T-helper 1 cell treated with Interleukin-12 subunit alpha and Interleukin-12 subunit beta and Interleukin-4 antibody, amounts not matched to agents 30 μg/mL and 1 μg/mL, for 36 hours (primary cell): ENCODE measurements around the gene IFRD2.
A peak's percentile ranks its signal among the peaks of the same experiment; 100 is the strongest.
"Not testable (repeated sequence)": the region's sequence is repeated elsewhere in the genome, so short reads cannot be mapped to it uniquely, and the experiment has no call there.

Source experiments
- H3K27ac Mint-ChIP-seq: one replicate; pipeline ENCODE4 v1.8.0; 2021; ENCODE audit warnings: mild to moderate bottlenecking, mixed read lengths
- H3K27me3 Mint-ChIP-seq: one replicate; pipeline ENCODE4 v1.8.0; 2021; ENCODE audit warnings: low read depth, mixed read lengths
- H3K36me3 Mint-ChIP-seq: one replicate; pipeline ENCODE4 v1.8.0; 2021; ENCODE audit warnings: low read depth, mixed read lengths
- H3K4me1 Mint-ChIP-seq: one replicate; pipeline ENCODE4 v1.8.0; 2021; ENCODE audit warnings: low read depth, mixed read lengths
- H3K4me3 Mint-ChIP-seq: one replicate; pipeline ENCODE4 v1.8.0; 2021; ENCODE audit warnings: mild to moderate bottlenecking, moderate library complexity, mixed read lengths
- H3K9me3 Mint-ChIP-seq: one replicate; pipeline ENCODE4 v1.8.0; 2021; ENCODE audit warnings: mixed read lengths

IFRD2 gene

GRCh38 chr3:50319894-50320625 lies 27.8 kb upstream of the IFRD2 start:
- Mint-ChIP-seq H3K36me3 (peaks cover 7% of the 10 kb centered on the region), H3K4me1 (peaks cover 36% of the 10 kb centered on the region), H3K9me3 (no peaks in the 10 kb centered on the region), H3K27ac (no peak overlapping the region), H3K27me3 (no peaks in the 10 kb centered on the region), H3K4me3 (peak overlapping the region; percentile 90)

- Mint-ChIP-seq H3K4me3 (no peak overlapping the region), H3K9me3 (no peaks in the 10 kb centered on the region), H3K27ac (no peak overlapping the region), H3K36me3 (peaks cover 5% of the 10 kb centered on the region), H3K4me1 (peaks cover 32% of the 10 kb centered on the region), H3K27me3 (no peaks in the 10 kb centered on the region)
These were observed 27.1 kb upstream of the IFRD2 start for GRCh38 chr3:50319181-50319893.

GRCh38 chr3:50318615-50319014 lies 26.4 kb upstream of the IFRD2 start:
- H3K4me1 Mint-ChIP-seq, result peaks cover 32% of the 10 kb centered on the region
- H3K36me3 Mint-ChIP-seq, result peaks cover 7% of the 10 kb centered on the region
- H3K4me3 Mint-ChIP-seq, result peak overlapping the region; percentile 31
- no peak overlapping the region for H3K27ac Mint-ChIP-seq
- H3K9me3 Mint-ChIP-seq, result no peaks in the 10 kb centered on the region
- no peaks in the 10 kb centered on the region for H3K27me3 Mint-ChIP-seq

- peaks cover 7% of the 10 kb centered on the region for H3K36me3 Mint-ChIP-seq
- H3K27ac Mint-ChIP-seq, result no peak overlapping the region
- no peaks in the 10 kb centered on the region for H3K27me3 Mint-ChIP-seq
- H3K9me3 Mint-ChIP-seq, result no peaks in the 10 kb centered on the region
- no peak overlapping the region for H3K4me3 Mint-ChIP-seq
- peaks cover 31% of the 10 kb centered on the region for H3K4me1 Mint-ChIP-seq
These were observed 25.9 kb upstream of the IFRD2 start for GRCh38 chr3:50318163-50318562.

GRCh38 chr3:50317300-50317699 lies 25.1 kb upstream of the IFRD2 start:
- peaks cover 7% of the 10 kb centered on the region for H3K36me3 Mint-ChIP-seq
- no peak overlapping the region for H3K27ac Mint-ChIP-seq
- peaks cover 31% of the 10 kb centered on the region for H3K4me1 Mint-ChIP-seq
- H3K27me3 Mint-ChIP-seq, result no peaks in the 10 kb centered on the region
- no peak overlapping the region for H3K4me3 Mint-ChIP-seq
- H3K9me3 Mint-ChIP-seq, result no peaks in the 10 kb centered on the region

- H3K27ac Mint-ChIP-seq, result peak overlapping the region; percentile 71
- H3K4me1 Mint-ChIP-seq, result peaks cover 31% of the 10 kb centered on the region
- H3K9me3 Mint-ChIP-seq, result no peaks in the 10 kb centered on the region
- peaks cover 7% of the 10 kb centered on the region for H3K36me3 Mint-ChIP-seq
- peak overlapping the region; percentile 10 for H3K4me3 Mint-ChIP-seq
- no peaks in the 10 kb centered on the region for H3K27me3 Mint-ChIP-seq
These were observed 24.5 kb upstream of the IFRD2 start for GRCh38 chr3:50316657-50317242.

- Mint-ChIP-seq H3K27me3 (no peaks in the 10 kb centered on the region), H3K9me3 (no peaks in the 10 kb centered on the region), H3K4me3 (no peak overlapping the region), H3K27ac (peak overlapping the region; percentile 41), H3K4me1 (peaks cover 24% of the 10 kb centered on the region), H3K36me3 (peaks cover 7% of the 10 kb centered on the region)
These were observed 22.6 kb upstream of the IFRD2 start for GRCh38 chr3:50314816-50315215.

- Mint-ChIP-seq H3K27me3 (no peaks in the 10 kb centered on the region), H3K36me3 (peaks cover 7% of the 10 kb centered on the region), H3K4me1 (peaks cover 21% of the 10 kb centered on the region), H3K9me3 (no peaks in the 10 kb centered on the region), H3K27ac (no peak overlapping the region), H3K4me3 (no peak overlapping the region)
These were observed 22.1 kb upstream of the IFRD2 start for GRCh38 chr3:50314342-50314741.

GRCh38 chr3:50312041-50312440 lies 19.8 kb upstream of the IFRD2 start:
- H3K36me3 Mint-ChIP-seq, H3K4me3 Mint-ChIP-seq, H3K9me3 Mint-ChIP-seq, H3K27me3 Mint-ChIP-seq, H3K27ac Mint-ChIP-seq: not testable (repeated sequence)
- peaks cover 13% of the 10 kb centered on the region for H3K4me1 Mint-ChIP-seq

- peaks cover 9% of the 10 kb centered on the region for H3K4me1 Mint-ChIP-seq
- H3K27me3 Mint-ChIP-seq, result no peaks in the 10 kb centered on the region
- H3K4me3 Mint-ChIP-seq, result no peak overlapping the region
- no peaks in the 10 kb centered on the region for H3K9me3 Mint-ChIP-seq
- no peak overlapping the region for H3K27ac Mint-ChIP-seq
- H3K36me3 Mint-ChIP-seq, result no peaks in the 10 kb centered on the region
These were observed 12.4 kb upstream of the IFRD2 start for GRCh38 chr3:50304601-50305000.

- H3K4me3 Mint-ChIP-seq, result no peak within 1 kb of the TSS
- no peaks in the 10 kb centered on the region for H3K27me3 Mint-ChIP-seq
- no peaks in the 10 kb centered on the region for H3K9me3 Mint-ChIP-seq
- peaks cover 10% of the 10 kb centered on the region for H3K4me1 Mint-ChIP-seq
- H3K36me3 Mint-ChIP-seq, result peaks cover under 1% of the 10 kb centered on the region
- H3K27ac Mint-ChIP-seq, result no peak within 1 kb of the TSS
These were observed 11.0 kb upstream of the IFRD2 start, which contains the start of gene HYAL1 for GRCh38 chr3:50303013-50303815. Gene HYAL1, minus strand, starts transcription at chr3:50303574. Its CDS starts 618 bp downstream, at chr3:50302956.

- H3K4me3 Mint-ChIP-seq, result no peak overlapping the region
- no peak overlapping the region for H3K27ac Mint-ChIP-seq
- H3K36me3 Mint-ChIP-seq, result peaks cover 3% of the 10 kb centered on the region
- peaks cover 18% of the 10 kb centered on the region for H3K4me1 Mint-ChIP-seq
- H3K9me3 Mint-ChIP-seq, result no peaks in the 10 kb centered on the region
- no peaks in the 10 kb centered on the region for H3K27me3 Mint-ChIP-seq
These were observed 10.1 kb upstream of the IFRD2 start for GRCh38 chr3:50302095-50303012.

GRCh38 chr3:50300681-50301254 lies 8.5 kb upstream of the IFRD2 start:
- Mint-ChIP-seq H3K27me3 (no peaks in the 10 kb centered on the region), H3K4me1 (peaks cover 24% of the 10 kb centered on the region), H3K4me3 (peak overlapping the region; percentile 96), H3K27ac (peak overlapping the region; percentile 95), H3K9me3 (no peaks in the 10 kb centered on the region), H3K36me3 (peaks cover 3% of the 10 kb centered on the region)
